SK-N-SH treated with all-trans-retinoic acid at 6 μM for 48 hours (cell line): ENCODE measurements around the gene RAD51B.

Experiments used
- BACH2 ChIP-seq: fragments of 250-450 bp; sonication (Bioruptor Pico); IDR thresholded peaks from 2 replicates; pipeline ENCODE4 v1.9.0; 2021; ENCODE audit warnings: mild to moderate bottlenecking, borderline replicate concordance
- POU6F1 ChIP-seq: fragments of 250-450 bp; sonication (Bioruptor Pico); IDR thresholded peaks from 2 replicates; pipeline ENCODE4 v1.8.0; 2021; ENCODE audit warnings: low read depth, mild to moderate bottlenecking, moderate library complexity, borderline replicate concordance
- TSHZ2 ChIP-seq: fragments of 250-450 bp; sonication (Bioruptor Pico); IDR thresholded peaks from 2 replicates; pipeline ENCODE4 v1.5.0; 2020; ENCODE audit warnings: mild to moderate bottlenecking, moderate library complexity

GRCh38 chr14:68695856-68696255, 876.3 kb downstream of the RAD51B start:
- TF ChIP-seq TSHZ2 (CRISPR knock-in tag) (no peak), BACH2 (CRISPR knock-in tag) (no peak), POU6F1 (CRISPR knock-in tag) (no peak)
